Activated naive CD8-positive, alpha-beta T cell treated with anti-CD3 and anti-CD28 coated beads, Interleukin-2, amount 50 U/mL, for 24 hours (primary cell): ENCODE data around the gene ZNF574.

ENCODE experiments used
- ATAC-seq: fragments of 150-1000 bp; cut with Tn5 transposase; one replicate; pipeline ENCODE4 v1.10.0; 2021
- DNase-seq: peaks from one replicate; pipeline ENCODE4 v3.0.0; 2021
- H3K27ac Mint-ChIP-seq: one replicate; pipeline ENCODE4 v1.8.0; 2021; ENCODE audit warnings: mild to moderate bottlenecking, mixed read lengths
- H3K27me3 Mint-ChIP-seq: one replicate; pipeline ENCODE4 v1.8.0; 2021; ENCODE audit warnings: mixed read lengths
- H3K36me3 Mint-ChIP-seq: one replicate; pipeline ENCODE4 v1.8.0; 2021; ENCODE audit warnings: low read depth, mixed read lengths
- H3K4me1 Mint-ChIP-seq: one replicate; pipeline ENCODE4 v1.8.0; 2021; ENCODE audit warnings: mixed read lengths
- H3K4me3 Mint-ChIP-seq: one replicate; pipeline ENCODE4 v1.8.0; 2021; ENCODE audit warnings: mild to moderate bottlenecking, moderate library complexity, mixed read lengths
- H3K9me3 Mint-ChIP-seq: one replicate; pipeline ENCODE4 v1.8.0; 2021; ENCODE audit warnings: mixed read lengths

Gene ZNF574

DNA sequence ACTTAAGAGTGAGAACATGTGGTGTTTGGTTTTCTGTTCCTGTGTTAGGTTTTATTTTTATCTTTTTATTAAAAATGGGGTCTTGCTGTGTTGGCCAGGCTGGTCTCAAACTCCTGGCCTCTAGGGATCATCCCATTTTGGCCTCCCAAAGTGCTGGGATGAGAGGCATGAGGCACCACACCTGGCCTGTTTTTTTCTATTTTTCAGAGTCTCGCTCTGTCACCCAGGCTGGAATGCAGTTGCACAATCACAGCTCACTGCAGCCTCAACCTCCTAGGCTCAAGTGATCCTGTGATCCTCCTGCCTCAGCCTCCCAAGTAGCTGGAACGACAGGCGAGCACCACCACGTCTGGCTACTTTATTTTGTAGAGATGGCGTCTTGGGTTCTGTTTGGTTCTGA, 7.6 kb downstream of the ZNF574 start:
- Mint-ChIP-seq H3K9me3 (no peaks in the 10 kb centered on the region), H3K4me3 (no peak overlapping the region), H3K27ac (no peak overlapping the region), H3K36me3 (peaks cover 20% of the 10 kb centered on the region), H3K27me3 (no peaks in the 10 kb centered on the region), H3K4me1 (peaks cover 18% of the 10 kb centered on the region)
- DNase-seq, result no peak
- no peak for ATAC-seq

DNA sequence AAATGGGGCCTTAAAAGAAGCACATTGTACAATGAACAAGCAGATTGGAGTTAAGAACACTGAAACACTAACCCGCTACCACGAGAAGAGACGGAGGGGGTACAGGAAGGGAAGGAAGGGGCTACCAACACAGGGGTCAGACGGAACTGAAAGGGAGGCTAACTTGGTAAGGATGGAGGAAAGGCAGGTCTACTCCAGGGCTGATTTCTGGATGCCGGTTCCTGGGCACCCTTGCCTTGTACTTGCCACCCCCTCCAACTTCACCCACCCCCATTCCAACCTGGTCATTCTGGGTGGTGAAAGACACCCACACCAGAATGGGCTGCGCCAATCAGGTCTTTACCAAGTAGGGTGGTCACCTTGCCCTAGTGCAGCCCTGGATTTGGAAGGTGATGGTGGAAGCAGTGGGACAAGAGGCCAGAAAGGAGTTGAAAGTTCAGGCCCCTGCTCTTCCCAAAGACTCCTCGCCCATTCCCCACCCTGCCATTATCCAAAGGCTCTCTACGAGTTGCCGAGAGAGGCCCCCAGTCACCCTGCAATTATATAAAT, 10.3 kb downstream of the ZNF574 start:
- Mint-ChIP-seq H3K27ac (no peak overlapping the region), H3K27me3 (no peaks in the 10 kb centered on the region), H3K4me3 (no peak overlapping the region), H3K9me3 (no peaks in the 10 kb centered on the region), H3K4me1 (peaks cover 34% of the 10 kb centered on the region), H3K36me3 (peaks cover 18% of the 10 kb centered on the region)
- ATAC-seq (no peak), DNase-seq (no peak)

DNA sequence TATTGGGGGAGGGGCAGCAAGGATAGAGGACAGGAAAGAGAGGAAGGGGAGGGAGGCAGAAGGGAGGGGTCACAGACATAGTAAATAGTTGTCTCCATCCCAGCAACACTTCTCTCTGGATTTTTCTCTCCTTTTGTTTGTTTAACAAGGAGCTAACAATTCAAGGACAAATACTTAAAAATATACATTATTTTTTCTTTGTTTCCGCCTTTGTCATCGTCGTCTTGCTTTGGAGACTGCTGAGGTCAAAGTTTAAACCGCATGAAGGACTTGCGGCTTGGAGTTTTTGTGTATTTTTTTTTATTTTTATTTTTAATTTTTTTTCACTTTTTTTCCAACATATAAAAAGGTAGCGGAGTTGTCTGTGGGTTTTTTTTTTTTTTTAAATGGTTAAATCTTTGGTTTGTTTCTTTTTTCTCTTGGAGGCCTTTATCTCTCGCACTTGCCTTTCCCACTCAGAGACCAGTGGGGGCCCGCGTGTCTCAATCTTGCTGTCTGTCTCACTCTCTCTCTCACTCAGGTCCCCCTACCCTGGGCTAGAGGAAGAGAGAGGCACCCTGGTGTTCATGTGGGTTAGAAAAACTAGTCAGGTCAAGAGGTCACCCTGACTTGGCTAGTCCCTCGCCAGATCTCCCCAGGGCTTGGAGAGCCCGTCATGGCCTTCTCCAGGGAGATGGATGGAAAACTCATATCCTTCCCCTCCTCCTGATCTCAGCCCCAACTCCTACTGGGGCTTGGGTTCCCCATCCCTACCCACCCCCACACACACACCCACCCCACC, 11.0 kb downstream of the ZNF574 start:
- no peaks in the 10 kb centered on the region for H3K9me3 Mint-ChIP-seq
- DNase-seq (no peak), ATAC-seq (no peak)
- H3K27ac Mint-ChIP-seq, result no peak overlapping the region
- H3K4me3 Mint-ChIP-seq, result no peak overlapping the region
- peaks cover 28% of the 10 kb centered on the region for H3K4me1 Mint-ChIP-seq
- H3K27me3 Mint-ChIP-seq, result no peaks in the 10 kb centered on the region
- peaks cover 12% of the 10 kb centered on the region for H3K36me3 Mint-ChIP-seq

DNA sequence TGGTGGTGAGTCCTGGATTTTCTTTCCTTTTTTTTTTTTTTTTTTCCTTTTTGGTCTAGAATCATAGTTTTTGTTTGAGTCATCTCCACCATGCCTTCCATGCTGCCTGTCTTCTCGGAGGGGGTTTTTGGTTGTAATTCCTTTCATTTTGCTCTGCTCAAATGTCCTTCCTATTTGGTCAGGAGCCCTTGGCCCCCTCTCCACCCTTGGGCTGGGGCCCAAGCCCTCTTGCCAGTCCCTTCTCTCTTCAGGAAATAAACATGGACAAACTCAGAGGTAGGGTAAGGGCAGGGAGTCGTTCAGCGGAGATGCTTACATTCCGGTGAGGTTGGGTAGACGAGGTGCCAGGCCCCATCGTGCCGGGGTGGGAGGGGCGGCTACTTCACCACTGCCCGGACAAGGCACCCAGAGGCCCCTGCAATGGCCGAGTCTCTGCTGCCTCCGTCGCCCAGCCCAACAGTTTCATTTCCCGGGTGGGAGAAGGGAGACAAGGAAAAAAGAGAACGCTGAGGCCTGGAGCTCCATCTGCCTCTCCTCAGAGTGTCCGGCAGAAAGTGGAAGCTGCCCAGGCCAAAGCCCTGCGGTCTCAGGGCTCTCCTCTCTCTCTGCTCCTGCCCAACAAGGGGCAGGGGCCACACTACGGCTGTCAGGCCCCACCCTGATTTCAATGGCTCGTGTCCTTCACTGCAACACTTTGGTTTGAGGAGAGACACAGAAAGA, 12.7 kb downstream of the ZNF574 start:
- H3K4me3 Mint-ChIP-seq, result no peak overlapping the region

DNA sequence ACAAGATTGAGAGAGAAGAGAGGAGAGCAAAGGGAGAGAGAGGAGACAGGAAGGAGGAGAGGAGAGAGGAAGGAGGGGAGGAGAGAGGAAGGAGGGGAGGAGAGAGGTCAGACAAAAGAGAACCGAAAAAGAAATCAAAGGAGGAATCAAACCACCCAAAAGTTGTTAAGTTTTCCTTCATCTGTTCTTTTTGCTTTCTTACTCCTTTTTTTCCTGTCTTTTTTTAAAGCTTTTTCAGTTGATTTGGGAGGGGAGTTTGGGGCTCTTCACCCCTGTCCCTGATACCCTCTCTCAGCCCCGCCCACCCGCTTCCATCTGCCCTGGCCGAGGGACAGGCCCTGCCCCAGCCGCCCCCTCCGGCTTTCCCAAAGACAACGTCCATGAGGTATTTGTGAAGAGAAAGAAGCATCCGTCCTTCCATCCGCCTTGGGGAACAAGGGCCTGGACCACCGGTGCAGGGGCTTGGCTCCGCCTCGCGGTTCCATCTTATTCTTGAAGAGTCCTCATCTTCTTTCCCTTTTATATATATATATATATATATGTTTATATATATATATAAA, 13.3 kb downstream of the ZNF574 start:
- H3K27ac Mint-ChIP-seq, result no peak overlapping the region
- no peaks in the 10 kb centered on the region for H3K27me3 Mint-ChIP-seq
- DNase-seq (no peak), ATAC-seq (no peak)
- H3K36me3 Mint-ChIP-seq, result peaks cover 17% of the 10 kb centered on the region
- H3K4me1 Mint-ChIP-seq, result peaks cover 28% of the 10 kb centered on the region
- H3K9me3 Mint-ChIP-seq, result no peaks in the 10 kb centered on the region
- H3K4me3 Mint-ChIP-seq, result no peak overlapping the region

More for the DNA sequence above, 12.7 kb downstream of the ZNF574 start:
- Mint-ChIP-seq H3K27me3 (no peaks in the 10 kb centered on the region), H3K9me3 (no peaks in the 10 kb centered on the region), H3K27ac (no peak overlapping the region), H3K4me1 (peaks cover 28% of the 10 kb centered on the region), H3K36me3 (peaks cover 14% of the 10 kb centered on the region)
- ATAC-seq (no peak), DNase-seq (no peak)

DNA sequence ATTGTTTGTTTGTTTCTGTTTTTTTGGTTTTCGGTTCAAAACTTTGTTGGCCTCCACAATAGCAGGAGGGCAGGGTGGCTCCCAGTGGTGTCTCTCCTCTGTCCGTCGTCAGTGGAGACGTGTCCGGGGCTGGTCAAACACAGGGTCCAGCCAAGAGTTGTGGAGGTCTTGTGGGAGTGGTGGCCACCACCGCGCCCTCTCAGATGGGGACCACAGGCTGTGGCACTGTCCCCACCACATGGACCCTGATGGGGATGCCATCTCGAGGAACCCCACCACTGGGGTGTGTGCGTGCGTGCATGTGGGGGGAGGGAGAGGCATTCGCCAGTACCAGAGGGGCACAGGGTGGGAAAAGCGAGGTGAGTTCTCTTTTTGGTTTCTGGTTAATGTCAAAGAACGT, 13.8 kb downstream of the ZNF574 start:
- H3K9me3 Mint-ChIP-seq, result no peaks in the 10 kb centered on the region
- DNase-seq (no peak), ATAC-seq (no peak)
- H3K4me1 Mint-ChIP-seq, result peaks cover 28% of the 10 kb centered on the region
- peaks cover 22% of the 10 kb centered on the region for H3K36me3 Mint-ChIP-seq
- H3K27ac Mint-ChIP-seq, result no peak overlapping the region
- H3K27me3 Mint-ChIP-seq, result no peaks in the 10 kb centered on the region
- H3K4me3 Mint-ChIP-seq, result no peak overlapping the region

DNA sequence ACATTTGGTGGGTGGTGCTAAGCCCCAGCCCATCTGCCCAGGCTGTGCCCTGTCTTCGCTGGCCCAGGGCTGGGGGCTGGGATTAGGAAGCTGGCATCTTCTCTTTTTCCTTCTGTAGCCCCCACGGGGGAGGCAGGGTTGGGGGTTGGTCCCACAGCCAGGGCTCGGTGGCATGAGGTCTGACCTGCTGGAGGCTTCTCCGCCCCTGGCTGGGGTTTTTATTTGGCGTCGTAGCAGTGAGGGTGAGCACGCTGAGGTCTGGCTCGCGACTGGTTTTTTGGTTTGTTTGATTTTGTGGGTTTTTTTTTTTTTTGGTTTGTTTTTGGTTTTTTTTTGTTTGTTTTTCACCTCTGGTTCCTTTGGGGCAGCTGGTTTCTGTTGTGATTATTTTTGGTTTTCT, 14.7 kb downstream of the ZNF574 start:
- no peak overlapping the region for H3K4me3 Mint-ChIP-seq
- H3K27ac Mint-ChIP-seq, result no peak overlapping the region
- peaks cover 25% of the 10 kb centered on the region for H3K36me3 Mint-ChIP-seq
- peaks cover 28% of the 10 kb centered on the region for H3K4me1 Mint-ChIP-seq
- DNase-seq (no peak), ATAC-seq (no peak)
- no peaks in the 10 kb centered on the region for H3K27me3 Mint-ChIP-seq
- H3K9me3 Mint-ChIP-seq, result no peaks in the 10 kb centered on the region

DNA sequence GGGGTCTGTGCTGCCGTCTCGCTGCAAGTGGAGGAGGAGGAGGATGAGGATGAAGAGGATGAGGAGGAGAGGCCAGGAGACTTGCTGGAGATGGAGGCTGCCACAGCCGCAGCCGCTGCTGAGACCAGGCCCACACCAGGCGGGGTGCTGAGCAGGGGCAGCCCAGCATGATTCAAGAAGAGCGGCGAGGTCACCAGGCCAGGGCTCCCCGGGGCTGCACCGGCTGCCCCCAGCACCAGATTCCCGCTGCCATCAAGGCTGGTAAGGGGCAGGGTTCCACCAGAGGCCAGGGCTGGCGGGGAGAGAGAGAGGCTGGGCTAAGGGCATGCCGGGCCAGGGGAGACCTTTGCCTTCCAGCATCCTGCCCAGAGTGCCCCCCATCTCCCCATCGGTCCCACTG, 15.3 kb downstream of the ZNF574 start:
- ATAC-seq (no peak), DNase-seq (no peak)
- H3K9me3 Mint-ChIP-seq, result no peaks in the 10 kb centered on the region
- peaks cover 27% of the 10 kb centered on the region for H3K36me3 Mint-ChIP-seq
- no peaks in the 10 kb centered on the region for H3K27me3 Mint-ChIP-seq
- no peak overlapping the region for H3K4me3 Mint-ChIP-seq
- no peak overlapping the region for H3K27ac Mint-ChIP-seq
- peaks cover 28% of the 10 kb centered on the region for H3K4me1 Mint-ChIP-seq

DNA sequence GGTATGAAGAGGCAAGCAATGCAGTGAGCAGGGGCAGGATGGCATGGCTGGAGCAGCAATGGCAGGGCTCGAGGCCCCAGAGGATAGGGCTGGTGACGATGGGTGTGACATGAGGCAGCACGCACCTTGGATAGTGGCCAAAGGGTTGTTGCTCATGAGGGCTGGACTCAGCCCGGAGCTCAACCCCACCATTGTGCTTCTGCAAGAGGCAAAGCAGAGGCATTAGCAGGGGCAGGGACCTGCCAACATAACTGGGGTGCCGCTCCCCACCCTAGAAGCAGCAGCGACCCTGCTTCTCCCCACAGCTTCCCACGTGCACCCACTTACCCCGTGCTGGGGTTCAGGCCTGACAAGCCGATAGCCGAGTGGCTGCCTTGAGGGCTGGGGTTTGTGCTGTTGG, 15.8 kb downstream of the ZNF574 start:
- no peak overlapping the region for H3K4me3 Mint-ChIP-seq
- peaks cover 31% of the 10 kb centered on the region for H3K36me3 Mint-ChIP-seq
- DNase-seq, result no peak

DNA sequence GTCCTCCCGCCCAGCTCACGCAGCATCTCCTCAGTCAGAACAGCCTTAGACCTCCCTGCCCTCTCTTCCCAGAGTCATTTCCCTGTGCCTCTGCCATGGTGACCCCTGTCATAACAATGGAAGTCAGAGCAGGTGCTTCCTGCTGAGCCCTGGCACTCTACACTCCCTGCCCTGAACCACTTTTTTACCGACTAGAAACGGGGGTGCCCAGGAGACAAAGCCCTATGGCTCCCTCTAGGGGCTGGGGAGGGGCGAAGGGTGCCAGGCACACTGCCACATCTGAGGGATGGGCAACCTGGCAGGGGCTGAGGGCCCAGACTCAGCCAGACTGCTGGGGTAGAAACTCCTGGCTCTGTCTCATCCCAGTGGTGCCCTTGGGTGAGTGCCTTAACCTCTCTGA, 16.4 kb downstream of the ZNF574 start:
- no peak overlapping the region for H3K27ac Mint-ChIP-seq
- no peaks in the 10 kb centered on the region for H3K9me3 Mint-ChIP-seq
- peak; percentile 47 for DNase-seq
- peak; percentile 40 for ATAC-seq
- H3K4me1 Mint-ChIP-seq, result peaks cover 28% of the 10 kb centered on the region
- no peak overlapping the region for H3K4me3 Mint-ChIP-seq
- no peaks in the 10 kb centered on the region for H3K27me3 Mint-ChIP-seq
- peaks cover 34% of the 10 kb centered on the region for H3K36me3 Mint-ChIP-seq

More for the DNA sequence above, 15.8 kb downstream of the ZNF574 start:
- H3K9me3 Mint-ChIP-seq, result no peaks in the 10 kb centered on the region
- ATAC-seq, result no peak
- H3K4me1 Mint-ChIP-seq, result peaks cover 28% of the 10 kb centered on the region
- no peak overlapping the region for H3K27ac Mint-ChIP-seq
- no peaks in the 10 kb centered on the region for H3K27me3 Mint-ChIP-seq

DNA sequence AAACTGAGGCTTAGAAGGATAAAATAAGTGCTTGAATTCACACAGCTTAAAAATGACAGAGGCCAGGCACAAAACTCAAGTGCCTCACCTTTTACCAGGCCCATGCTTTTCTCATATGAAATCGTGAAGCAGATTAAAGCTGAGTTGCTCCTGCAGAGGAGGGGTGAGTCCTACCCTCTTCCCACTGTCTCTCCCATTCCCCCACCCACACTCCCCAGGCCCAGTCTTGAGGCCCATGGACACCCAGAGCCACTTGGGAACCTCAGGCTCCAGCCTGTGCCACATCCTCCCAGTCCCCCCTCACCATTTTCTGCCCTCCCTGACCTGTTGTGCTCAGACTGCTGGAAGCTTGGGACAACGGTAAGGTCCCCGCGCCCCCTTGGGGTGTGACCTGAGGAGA, 17.5 kb downstream of the ZNF574 start:
- H3K4me3 Mint-ChIP-seq, result no peak overlapping the region
- DNase-seq (no peak), ATAC-seq (no peak)
- no peaks in the 10 kb centered on the region for H3K27me3 Mint-ChIP-seq
- H3K27ac Mint-ChIP-seq, result no peak overlapping the region
- peaks cover 40% of the 10 kb centered on the region for H3K36me3 Mint-ChIP-seq
- H3K4me1 Mint-ChIP-seq, result peaks cover 26% of the 10 kb centered on the region
- no peaks in the 10 kb centered on the region for H3K9me3 Mint-ChIP-seq

DNA sequence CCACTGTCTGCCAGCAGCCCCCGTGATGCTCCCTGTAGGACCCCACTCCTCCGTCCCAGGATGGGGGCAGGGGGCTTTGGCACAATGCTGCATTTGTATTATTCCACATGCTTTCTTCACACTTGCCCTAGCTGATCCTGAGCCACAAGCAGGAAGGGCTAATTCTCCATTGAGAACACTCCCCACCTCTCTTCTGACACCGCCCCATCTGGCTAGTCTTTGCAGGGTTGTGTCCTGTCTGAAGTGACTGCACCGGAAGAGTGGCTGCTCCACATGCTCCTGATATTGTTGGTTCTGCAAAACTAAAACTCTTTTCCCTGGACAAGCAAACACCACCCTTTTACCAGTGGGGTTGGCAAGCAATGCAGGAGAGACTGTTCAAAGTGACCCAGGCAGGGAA, 18.0 kb downstream of the ZNF574 start:
- no peaks in the 10 kb centered on the region for H3K27me3 Mint-ChIP-seq
- ATAC-seq, result no peak
- no peaks in the 10 kb centered on the region for H3K9me3 Mint-ChIP-seq
- H3K4me3 Mint-ChIP-seq, result no peak overlapping the region
- no peak for DNase-seq
- H3K36me3 Mint-ChIP-seq, result peaks cover 43% of the 10 kb centered on the region
- no peak overlapping the region for H3K27ac Mint-ChIP-seq
- peaks cover 21% of the 10 kb centered on the region for H3K4me1 Mint-ChIP-seq

DNA sequence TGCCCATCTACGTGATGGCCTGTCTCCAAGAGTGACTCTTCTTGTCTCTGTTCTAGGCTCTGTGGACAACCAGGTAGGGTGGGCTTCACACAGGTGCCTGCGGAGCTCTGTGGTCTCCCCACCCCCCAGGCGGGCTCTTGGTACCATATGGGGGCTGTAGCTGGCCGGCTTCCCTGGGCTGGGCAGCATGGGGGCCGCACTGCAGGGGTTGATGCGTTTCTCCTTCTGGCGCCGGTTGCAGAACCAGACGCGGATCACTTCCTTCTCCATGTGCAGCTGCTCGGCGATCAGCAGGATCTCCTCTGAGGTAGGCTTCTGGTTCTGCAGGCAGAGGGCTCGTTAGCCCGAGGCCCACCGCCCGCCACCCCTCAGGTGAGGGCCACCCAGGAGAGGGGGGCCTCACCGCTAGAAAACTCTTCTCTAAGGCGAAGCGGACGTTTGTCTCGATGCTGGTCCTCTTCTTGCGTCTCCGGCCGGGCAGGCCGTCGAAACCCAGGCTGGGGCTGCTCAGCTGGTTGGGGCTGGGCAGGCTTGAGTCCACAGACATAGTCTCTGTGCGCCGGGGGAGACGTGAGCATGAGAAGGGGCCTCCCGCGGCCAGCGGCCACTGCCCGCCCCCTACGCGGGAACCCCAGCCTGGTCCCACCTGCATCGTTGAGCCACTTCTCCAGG, 19.3 kb downstream of the ZNF574 start:
- no peak overlapping the region for H3K27ac Mint-ChIP-seq

DNA sequence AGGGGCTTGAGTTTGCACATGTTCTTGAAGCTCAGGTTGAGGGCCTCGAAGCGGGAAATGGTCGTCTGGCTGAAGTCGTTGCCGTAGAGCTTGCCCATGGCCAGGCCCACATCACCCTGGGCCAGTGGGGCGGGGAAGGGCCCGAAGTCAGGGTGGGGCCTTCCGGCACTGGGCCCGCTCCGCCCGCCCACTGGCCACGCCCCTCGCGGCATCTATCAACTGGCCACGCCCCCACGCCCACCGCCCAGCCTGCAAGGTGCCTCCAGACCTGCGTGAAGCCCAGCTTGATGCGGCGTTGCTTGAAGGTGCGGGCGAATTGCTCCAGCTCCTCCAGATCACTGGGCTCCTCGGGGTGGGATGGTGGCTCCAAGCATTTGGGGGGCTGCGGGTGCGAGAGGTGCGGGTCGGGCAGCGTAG, 19.9 kb downstream of the ZNF574 start:
- DNase-seq (no peak), ATAC-seq (no peak)
- Mint-ChIP-seq H3K36me3 (peaks cover 36% of the 10 kb centered on the region), H3K4me3 (no peak overlapping the region), H3K27me3 (no peaks in the 10 kb centered on the region), H3K4me1 (peaks cover 6% of the 10 kb centered on the region), H3K9me3 (no peaks in the 10 kb centered on the region), H3K27ac (no peak overlapping the region)

More for the DNA sequence above, 19.3 kb downstream of the ZNF574 start:
- no peak overlapping the region for H3K4me3 Mint-ChIP-seq
- H3K9me3 Mint-ChIP-seq, result no peaks in the 10 kb centered on the region
- H3K27me3 Mint-ChIP-seq, result no peaks in the 10 kb centered on the region
- H3K4me1 Mint-ChIP-seq, result peaks cover 10% of the 10 kb centered on the region
- ATAC-seq, result no peak
- no peak for DNase-seq
- peaks cover 40% of the 10 kb centered on the region for H3K36me3 Mint-ChIP-seq
